SK-N-SH (cell line): Measurements from ENCODE around the gene PMEPA1. TPM values are rescaled to one million over a fixed set of nuclear protein-coding genes. Genes with fewer than 3 reads are reported as not detected.

ENCODE experiments used
- CTCF ChIA-PET: fragments of 300-600, 350-600 bp; formaldehyde crosslinking; extraction: SDS; loops from one replicate; lab custom pipeline; 2021; lab: Yijun Ruan, JAX
- POLR2A ChIA-PET: fragments of 350-600 bp; sonication (Branson Sonifier 250); formaldehyde crosslinking; extraction: SDS; loops from one replicate; lab custom pipeline; 2020; ENCODE audit warnings: antibody characterized with exemption, inconsistent platforms; lab: Yijun Ruan, JAX
- DNase-seq: peaks from one replicate; pipeline ENCODE4 v3.0.0; 2012
- H2AFZ ChIP-seq: fragments of 200-600 bp; sonication (generic); 2 replicates; pipeline ENCODE4 v1.8.1; 2016; ENCODE audit warnings: antibody characterized with exemption, mild to moderate bottlenecking, low read depth
- H3F3A ChIP-seq: fragments of 200-600 bp; sonication (generic); replicated peaks from 2 replicates; pipeline ENCODE3; 2016; ENCODE audit warnings: antibody characterized with exemption, mild to moderate bottlenecking; ENCODE audit not compliant: insufficient read depth
- H3K27ac ChIP-seq, 2 experiments: fragments of 200-500 bp in 1 of 2; fragments of 200-600 bp in 1 of 2; sonication (Bioruptor generic) in 1 of 2; sonication (generic), shearing (Covaris generic) in 1 of 2; 2 replicates each; pipeline versions ENCODE4 v1.5.1 to v1.6.1; 2014 to 2016; ENCODE audit warnings: low read depth in 2 of 2, inconsistent platforms in 1 of 2, low read length in 1 of 2, mild to moderate bottlenecking in 1 of 2, mixed read lengths in 1 of 2
- H3K27me3 ChIP-seq: fragments of 200-600 bp; sonication (generic), shearing (Covaris generic); 2 replicates; pipeline ENCODE4 v1.6.1; 2016; ENCODE audit warnings: mixed run types; ENCODE audit not compliant: insufficient read depth
- H3K36me3 ChIP-seq, 2 experiments: fragments of 200-500 bp in 1 of 2; fragments of 200-600 bp in 1 of 2; sonication (Bioruptor generic) in 1 of 2; sonication (generic) in 1 of 2; replicated peaks in 1 of 2; 2 replicates each; pipeline versions ENCODE3 to v1.5.1; 2014 to 2016; ENCODE audit warnings: low read length in 1 of 2, mild to moderate bottlenecking in 1 of 2; ENCODE audit not compliant: insufficient read depth in 2 of 2, control insufficient read depth in 1 of 2
- H3K4me1 ChIP-seq, 2 experiments: fragments of 200-500 bp in 1 of 2; fragments of 200-600 bp in 1 of 2; sonication (Bioruptor generic) in 1 of 2; sonication (generic), shearing (Covaris generic) in 1 of 2; 2 replicates each; pipeline versions ENCODE4 v1.5.1 to v1.6.1; 2014 to 2016; ENCODE audit warnings: low read depth in 1 of 2, low read length in 1 of 2, mixed run types in 1 of 2; ENCODE audit not compliant: insufficient read depth in 2 of 2, control insufficient read depth in 1 of 2
- H3K4me2 ChIP-seq: fragments of 200-600 bp; sonication (generic), shearing (Covaris generic); 2 replicates; pipeline ENCODE4 v1.6.1; 2017; ENCODE audit warnings: mixed run types
- H3K4me3 ChIP-seq, 2 experiments: fragments of 200-500 bp in 1 of 2; fragments of 200-600 bp in 1 of 2; sonication (Bioruptor generic) in 1 of 2; sonication (generic), shearing (Covaris generic) in 1 of 2; 2 replicates each; pipeline versions ENCODE4 v1.5.1 to v1.8.1; 2014 to 2016; ENCODE audit warnings: low read depth in 2 of 2, inconsistent platforms in 1 of 2, low read length in 1 of 2, mild to moderate bottlenecking in 1 of 2, mixed read lengths in 1 of 2, moderate library complexity in 1 of 2
- H3K79me2 ChIP-seq: fragments of 200-600 bp; sonication (generic); 2 replicates; pipeline ENCODE4 v1.8.1; 2017; ENCODE audit warnings: mild to moderate bottlenecking; ENCODE audit not compliant: insufficient read depth
- H3K9ac ChIP-seq: fragments of 200-600 bp; sonication (generic); 2 replicates; pipeline ENCODE4 v1.6.1; 2017; ENCODE audit warnings: mixed run types
- H3K9me2 ChIP-seq: fragments of 200-600 bp; sonication (generic); 2 replicates; pipeline ENCODE4 v1.6.1; 2017; ENCODE audit warnings: mixed run types
- H3K9me3 ChIP-seq: fragments of 200-600 bp; sonication (generic); 2 replicates; pipeline ENCODE4 v1.6.1; 2017; ENCODE audit warnings: mixed run types, mild to moderate bottlenecking, moderate library complexity
- H4K20me1 ChIP-seq: fragments of 200-600 bp; sonication (generic); 2 replicates; pipeline ENCODE4 v1.6.1; 2017; ENCODE audit warnings: mild to moderate bottlenecking, mixed run types; ENCODE audit not compliant: insufficient read depth
- CHD2 ChIP-seq: fragments of 150-350 bp; IDR thresholded peaks from 2 replicates; pipeline ENCODE4 v1.6.1; 2018; ENCODE audit warnings: low read length; ENCODE audit not compliant: partially characterized antibody
- CTCF ChIP-seq: fragments of 200-600 bp; sonication (generic); IDR thresholded peaks from 2 replicates; pipeline ENCODE4 v1.6.1; 2017; ENCODE audit warnings: antibody characterized with exemption, mild to moderate bottlenecking, moderate library complexity
- ELF1 ChIP-seq: IDR thresholded peaks from 2 replicates; pipeline ENCODE4 v1.4.0; 2012
- EP300 ChIP-seq, 2 experiments: IDR thresholded peaks; 2 replicates each; pipeline versions ENCODE4 v1.4.0 to v1.6.1; 2012; ENCODE audit warnings: borderline replicate concordance in 1 of 2, low read depth in 1 of 2, low read length in 1 of 2
- EZH2phosphoT487 ChIP-seq: fragments of 200-600 bp; sonication (generic); IDR thresholded peaks from 2 replicates; pipeline ENCODE4 v1.6.1; 2017; ENCODE audit warnings: low read depth, mixed run types, mild to moderate bottlenecking, antibody characterized with exemption, moderate library complexity, borderline replicate concordance
- FOSL2 ChIP-seq: IDR thresholded peaks from 2 replicates; pipeline ENCODE4 v1.4.0; 2012; ENCODE audit warnings: low read depth, mild to moderate bottlenecking, moderate library complexity, borderline replicate concordance
- FOXJ3 ChIP-seq: sonication (generic); formaldehyde crosslinking; IDR thresholded peaks from 2 replicates; pipeline ENCODE4 v1.5.1; 2020; ENCODE audit warnings: mild to moderate bottlenecking, missing genetic modification reagents
- FOXM1 ChIP-seq: IDR thresholded peaks from 2 replicates; pipeline ENCODE4 v1.4.0; 2012; ENCODE audit warnings: low read depth, mild to moderate bottlenecking
- GABPA ChIP-seq: IDR thresholded peaks from 2 replicates; pipeline ENCODE4 v1.4.0; 2012; ENCODE audit warnings: low read depth, mild to moderate bottlenecking
- IRF3 ChIP-seq: fragments of 150-350 bp; IDR thresholded peaks from 2 replicates; pipeline ENCODE4 v1.6.1; 2016; ENCODE audit warnings: mild to moderate bottlenecking, low read depth, low read length
- MXI1 ChIP-seq: IDR thresholded peaks from 2 replicates; pipeline ENCODE4 v1.6.1; 2012; ENCODE audit warnings: mild to moderate bottlenecking, low read depth, low read length, improper control_type of control experiment
- NFIC ChIP-seq: IDR thresholded peaks from 2 replicates; pipeline ENCODE4 v1.4.0; 2012; ENCODE audit warnings: borderline replicate concordance
- NRF1 ChIP-seq: IDR thresholded peaks from 2 replicates; pipeline ENCODE4 v1.6.1; 2012; ENCODE audit warnings: low read depth, mild to moderate bottlenecking, low read length
- PBX3 ChIP-seq: IDR thresholded peaks from 2 replicates; pipeline ENCODE4; 2012
- RAD21 ChIP-seq: IDR thresholded peaks from 2 replicates; pipeline ENCODE4 v1.6.1; 2012; ENCODE audit warnings: mild to moderate bottlenecking, low read length
- RCOR1 ChIP-seq: fragments of 150-350 bp; IDR thresholded peaks from 2 replicates; pipeline ENCODE4 v1.6.1; 2017; ENCODE audit warnings: antibody characterized with exemption, low read length
- REST ChIP-seq: IDR thresholded peaks from 2 replicates; pipeline ENCODE4 v1.6.1; 2012; ENCODE audit warnings: mild to moderate bottlenecking, low read depth, low read length, moderate library complexity
- RXRA ChIP-seq: IDR thresholded peaks from 2 replicates; pipeline ENCODE4 v1.4.0; 2012; ENCODE audit warnings: low read depth, mild to moderate bottlenecking, borderline replicate concordance
- SIN3A ChIP-seq: IDR thresholded peaks from 2 replicates; pipeline ENCODE4 v1.6.1; 2012; ENCODE audit warnings: low read depth, mild to moderate bottlenecking, low read length, moderate library complexity, borderline replicate concordance
- USF1 ChIP-seq: IDR thresholded peaks from 2 replicates; pipeline ENCODE4 v1.4.0; 2012; ENCODE audit warnings: low read depth, borderline replicate concordance
- WGBS: methylation state at CpG from one replicate; pipeline ENCODE4 v1.1.6; 2017; ENCODE audit warnings: low lambda C conversion rate; 5-methylcytosine and 5-hydroxymethylcytosine counted together
- polyA plus RNA-seq, 3 experiments: library from polyadenylated mRNA; depleted of rRNA; stranded (reverse); fragments of >200 nt; gene quantifications; 2 replicates each; pipeline ENCODE4 v1.2.3, GENCODE V29; 2012

PMEPA1 gene
- polyA plus RNA-seq, 1 of the 3 experiments (the other 2 are of a cell fraction): 7.1 TPM

GRCh38 chr20:57667388-57667787, 42.4 kb downstream of the PMEPA1 start:
- CTCF ChIA-PET: interaction anchor here (0.9 to 1.7 kb wide), 3 partner anchors 13 to 489 kb away, joined by 3 to 7 read pairs (median 4); no protein-coding TSS in a partner anchor
- DNase-seq: peak; percentile 77
- 79% methylated on average over 3 of the region's 16 CpGs for WGBS
- Histone ChIP-seq H2AFZ (no peak overlapping the region), H4K20me1 (peaks cover 87% of the 10 kb centered on the region), H3K79me2 (peaks cover 91% of the 10 kb centered on the region), H3K36me3 (no peaks in the 10 kb centered on the region), H3K9ac (no peak overlapping the region), H3K9me2 (no peaks in the 10 kb centered on the region), H3F3A (no peaks in the 10 kb centered on the region), H3K4me3 (no peak overlapping the region), H3K4me2 (no peak overlapping the region), H3K27ac (peak overlapping the region in 1 of 2 experiments; percentile 91; a peak in 2 of 4 replicates), H3K9me3 (no peaks in the 10 kb centered on the region), H3K4me1 (peaks cover 0 to 79% of the 10 kb centered on the region in 2 experiments; a peak in 2 of 4 replicates), H3K27me3 (no peaks in the 10 kb centered on the region)
- no peak for TF ChIP-seq REST
- no peak for TF ChIP-seq PBX3
- no peak for TF ChIP-seq USF1
- TF ChIP-seq FOXJ3 (CRISPR knock-in tag): no peak
- TF ChIP-seq CTCF: no peak
- no peak for TF ChIP-seq FOXM1
- TF ChIP-seq EP300 (IDR thresholded peaks at IDR 0.05; ENCODE audit: borderline replicate concordance in 1 of 2, low read depth in 1 of 2, low read length in 1 of 2): no peak
- no peak for TF ChIP-seq RXRA
- TF ChIP-seq NRF1: no peak
- TF ChIP-seq RAD21: no peak
- no peak for TF ChIP-seq GABPA
- TF ChIP-seq IRF3: no peak
- no peak for TF ChIP-seq ELF1
- TF ChIP-seq CHD2: no peak
- TF ChIP-seq EZH2phosphoT487: no peak
- TF ChIP-seq NFIC: no peak
- no peak for TF ChIP-seq RCOR1
- TF ChIP-seq FOSL2: no peak
- TF ChIP-seq SIN3A: no peak
- TF ChIP-seq MXI1: no peak
- POLR2A ChIA-PET: no interaction called here
